H1 (cell line): ENCODE measurements around the gene CYB561. TPM values are rescaled to one million over a fixed set of nuclear protein-coding genes. Genes with fewer than 3 reads are reported as not detected.

Source experiments
- CTCF ChIA-PET: fragments of 300-600 bp; sonication (Branson Sonifier 250); formaldehyde crosslinking; loops from one replicate; lab custom pipeline; 2021; ENCODE audit not compliant: partially characterized antibody; lab: Charles Lee
- POLR2A ChIA-PET: fragments of 300-600 bp; sonication (Branson Sonifier 250); formaldehyde crosslinking; loops from one replicate; lab custom pipeline; 2021; ENCODE audit warnings: inconsistent platforms; ENCODE audit not compliant: partially characterized antibody; lab: Charles Lee
- DNase-seq, 2 experiments: peaks; one replicate each; pipeline versions ENCODE4 v3.0.0 to v3.0.0-alpha.2; 2010 to 2022; ENCODE audit warnings: low spot score in 2 of 2, low read depth in 1 of 2, mixed read lengths in 1 of 2
- FAIRE-seq: peaks from 2 replicates; lab custom pipeline; 2011; peaks lifted over from hg19 to GRCh38; lab: Jason Lieb, UNC
- H2AFZ ChIP-seq: 2 replicates; pipeline ENCODE4 v1.8.1; 2012; ENCODE audit warnings: low read length, inconsistent platforms
- H2AK5ac ChIP-seq: 2 replicates; pipeline ENCODE4 v1.6.1; 2013; ENCODE audit warnings: low read depth, low read length
- H2BK120ac ChIP-seq: replicated peaks from 2 replicates; pipeline ENCODE3; 2013; ENCODE audit warnings: low read depth, low read length, inconsistent platforms
- H2BK12ac ChIP-seq: 2 replicates; pipeline ENCODE4 v1.6.1; 2013; ENCODE audit warnings: low read depth, low read length
- H2BK15ac ChIP-seq: 2 replicates; pipeline ENCODE4 v1.6.1; 2013; ENCODE audit warnings: low read length
- H2BK20ac ChIP-seq: 2 replicates; pipeline ENCODE4 v1.6.1; 2013; ENCODE audit warnings: low read length
- H2BK5ac ChIP-seq: 2 replicates; pipeline ENCODE4 v1.6.1; 2013; ENCODE audit warnings: low read depth, low read length
- H3K14ac ChIP-seq: 2 replicates; pipeline ENCODE4 v1.6.1; 2013; ENCODE audit warnings: inconsistent platforms; ENCODE audit not compliant: insufficient read length
- H3K18ac ChIP-seq: 2 replicates; pipeline ENCODE4 v1.6.1; 2013; ENCODE audit warnings: low read length; ENCODE audit errors: extremely low read depth
- H3K23ac ChIP-seq: 2 replicates; pipeline ENCODE4 v1.6.1; 2013; ENCODE audit warnings: inconsistent platforms; ENCODE audit not compliant: insufficient read length
- H3K23me2 ChIP-seq: 2 replicates; pipeline ENCODE4 v1.6.1; 2013; ENCODE audit warnings: low read depth, low read length
- H3K27ac ChIP-seq: 2 replicates; pipeline ENCODE4 v1.6.1; 2011; ENCODE audit warnings: low read depth, low read length, inconsistent platforms
- H3K27me3 ChIP-seq, 4 experiments: replicated peaks in 1 of 4; 1 replicate in 1 of 4; 2 replicates in 3 of 4; pipeline versions ENCODE4 v1.6.1 to v1.8.1; 2011 to 2013; ENCODE audit warnings: low read length in 3 of 4, mild to moderate bottlenecking in 3 of 4, inconsistent platforms in 2 of 4, mixed read lengths in 2 of 4, moderate library complexity in 1 of 4; ENCODE audit not compliant: control insufficient read depth in 3 of 4, insufficient read depth in 3 of 4; ENCODE audit errors: extremely low read depth in 1 of 4
- H3K36me3 ChIP-seq, 4 experiments: 2 replicates each; pipeline versions ENCODE4 v1.6.1 to v1.8.1; 2011 to 2013; ENCODE audit warnings: mild to moderate bottlenecking in 4 of 4, low read length in 3 of 4, moderate library complexity in 2 of 4, control low read depth in 1 of 4, inconsistent platforms in 1 of 4; ENCODE audit not compliant: insufficient read depth in 4 of 4, control insufficient read depth in 2 of 4
- H3K4ac ChIP-seq: replicated peaks from 2 replicates; pipeline ENCODE3; 2013; ENCODE audit warnings: low read length, low read depth, mixed read lengths, inconsistent platforms; ENCODE audit not compliant: insufficient read length
- H3K4me1 ChIP-seq, 4 experiments: replicated peaks in 1 of 4; 1 replicate in 1 of 4; 2 replicates in 3 of 4; pipeline versions ENCODE4 v1.6.1 to v1.8.1; 2011 to 2013; ENCODE audit warnings: low read length in 3 of 4, inconsistent platforms in 2 of 4, mixed read lengths in 1 of 4; ENCODE audit not compliant: insufficient read depth in 4 of 4, control insufficient read depth in 3 of 4
- H3K4me2 ChIP-seq, 2 experiments: 2 replicates each; pipeline versions ENCODE4 v1.6.1 to v1.8.1; 2011 to 2013; ENCODE audit warnings: low read depth in 2 of 2, low read length in 2 of 2, control low read depth in 1 of 2, inconsistent platforms in 1 of 2, mild to moderate bottlenecking in 1 of 2; ENCODE audit not compliant: insufficient read depth in 1 of 2
- H3K4me3 ChIP-seq, 4 experiments: fragments of 200-600, 300-600 bp in 1 of 4; sonication (generic), shearing (Covaris generic), sonication (Bioruptor Twin) in 1 of 4; 2 replicates each; pipeline versions ENCODE4 v1.5.1 to v1.8.1; 2011 to 2016; ENCODE audit warnings: low read length in 4 of 4, low read depth in 3 of 4, control low read depth in 2 of 4, inconsistent platforms in 2 of 4, mild to moderate bottlenecking in 2 of 4, mixed read lengths in 1 of 4, moderate library complexity in 1 of 4; ENCODE audit not compliant: insufficient read depth in 2 of 4; ENCODE audit errors: extremely low read depth in 1 of 4
- H3K56ac ChIP-seq: replicated peaks from 2 replicates; pipeline ENCODE3; 2013; ENCODE audit warnings: low read depth, mild to moderate bottlenecking, mixed read lengths, low read length, inconsistent platforms; ENCODE audit not compliant: insufficient read length
- H3K79me1 ChIP-seq: 2 replicates; pipeline ENCODE4 v1.6.1; 2013; ENCODE audit warnings: low read depth, low read length, control low read depth
- H3K79me2 ChIP-seq, 2 experiments: 2 replicates each; pipeline versions ENCODE4 v1.6.1 to v1.8.1; 2012 to 2013; ENCODE audit warnings: low read length in 2 of 2, mild to moderate bottlenecking in 2 of 2, inconsistent platforms in 1 of 2; ENCODE audit not compliant: insufficient read depth in 2 of 2, control insufficient read depth in 1 of 2
- H3K9ac ChIP-seq, 4 experiments: replicated peaks in 1 of 4; 1 replicate in 1 of 4; 2 replicates in 3 of 4; pipeline versions ENCODE4 v1.6.1 to v1.8.1; 2011 to 2013; ENCODE audit warnings: low read depth in 3 of 4, low read length in 3 of 4, control low read depth in 2 of 4, mild to moderate bottlenecking in 2 of 4, moderate library complexity in 2 of 4, inconsistent platforms in 1 of 4; ENCODE audit errors: extremely low read depth in 1 of 4
- H3K9me3 ChIP-seq, 2 experiments: 2 replicates each; pipeline versions ENCODE4 v1.6.1 to v1.8.1; 2012 to 2013; ENCODE audit warnings: mild to moderate bottlenecking in 2 of 2, moderate library complexity in 2 of 2, control low read depth in 1 of 2, inconsistent platforms in 1 of 2, low read depth in 1 of 2, low read length in 1 of 2, mixed read lengths in 1 of 2; ENCODE audit not compliant: insufficient read depth in 2 of 2
- H4K20me1 ChIP-seq, 2 experiments: replicated peaks in 1 of 2; 2 replicates each; pipeline versions ENCODE3 to v1.8.1; 2011 to 2013; ENCODE audit warnings: inconsistent platforms in 2 of 2, low read length in 2 of 2, mild to moderate bottlenecking in 1 of 2; ENCODE audit not compliant: insufficient read depth in 2 of 2, control insufficient read depth in 1 of 2
- H4K5ac ChIP-seq: 2 replicates; pipeline ENCODE4 v1.6.1; 2013; ENCODE audit warnings: low read length, low read depth, mixed read lengths, inconsistent platforms; ENCODE audit not compliant: insufficient read length
- H4K8ac ChIP-seq: 2 replicates; pipeline ENCODE4 v1.8.0; 2013; ENCODE audit warnings: mild to moderate bottlenecking, moderate library complexity, low read length, inconsistent platforms; ENCODE audit not compliant: insufficient read depth; ENCODE audit errors: extremely low read depth
- H4K91ac ChIP-seq: replicated peaks from 2 replicates; pipeline ENCODE3; 2013; ENCODE audit warnings: low read length, mixed read lengths, inconsistent platforms; ENCODE audit not compliant: insufficient read length
- ASH2L ChIP-seq: fragments of 200-600, 300-600 bp; sonication (generic); IDR thresholded peaks from one replicate; pipeline ENCODE4 v1.7.1; 2017; ENCODE audit warnings: low read length
- CHD1 ChIP-seq: IDR thresholded peaks from 2 replicates; pipeline ENCODE4 v1.6.1; 2012; ENCODE audit warnings: low read depth, low read length, improper control_type of control experiment
- WGBS, 2 experiments: shearing (Covaris generic) in 1 of 2; methylation state at CpG; one replicate each; pipeline versions ENCODE4 v1.1.6 to v1.1.7; 2013 to 2015; ENCODE audit warnings: low lambda C conversion rate in 2 of 2, mixed read lengths in 2 of 2, inconsistent platforms in 1 of 2, low coverage in 1 of 2, missing lambda C conversion rate in 1 of 2; ENCODE audit not compliant: insufficient replicate concordance in 2 of 2, insufficient coverage in 1 of 2, insufficient read length in 1 of 2; ENCODE audit errors: extremely low coverage in 1 of 2, missing lambda C conversion rate in 1 of 2; 5-methylcytosine and 5-hydroxymethylcytosine counted together
- polyA plus RNA-seq, 7 experiments: library from polyadenylated mRNA; depleted of rRNA in 3 of 7; stranded (reverse) in 5 of 7; unstranded in 2 of 7; fragments of >200 nt in 5 of 7; fragments of 200-250 nt in 2 of 7; gene quantifications; 1 replicate in 5 of 7; 2 replicates in 1 of 7; 4 replicates in 1 of 7; pipeline versions ENCODE4 v1.2.1 to v1.2.3, GENCODE V29; 2011 to 2013; ENCODE audit warnings: missing spikeins in 2 of 7, mixed read lengths in 2 of 7
- total RNA-seq: library from RNA; stranded (reverse); fragmentation: NEBNext Ultra II Directional; extraction: Animal tissue kit (Norgen Biotek cat#: 25700); gene quantifications from 2 replicates; pipeline ENCODE4 v1.2.1, GENCODE V29; 2021

CYB561 gene
- total and polyA plus RNA-seq, 2 of the 8 experiments (the other 6 are each of a cell fraction or from before 2014, with no cell fraction given): 19.7 to 23.4 TPM

- Histone ChIP-seq H4K5ac (no peak overlapping the region), H3K56ac (no peak overlapping the region), H4K20me1 (no peaks in the 10 kb centered on the region), H3K4me1 (peaks cover 0 to 10% (median 5%) of the 10 kb centered on the region in 4 experiments; a peak in 6 of 7 replicates), H3K4ac (no peak overlapping the region), H3K23ac (no peak overlapping the region), H3K14ac (no peak overlapping the region), H3K4me3 (no peak overlapping the region), H2BK15ac (no peak overlapping the region), H3K27me3 (peaks cover 0 to 2% (median 0%) of the 10 kb centered on the region in 4 experiments; a peak in 2 of 7 replicates), H2BK20ac (no peak overlapping the region), H3K79me2 (no peaks in the 10 kb centered on the region), H4K91ac (no peak overlapping the region), H2BK5ac (no peak overlapping the region), H2BK12ac (0 out of 2 replicates have a peak overlapping the region, but pooled peaks have one; percentile 39), H3K79me1 (no peaks in the 10 kb centered on the region), H4K8ac (peak overlapping the region; percentile 59; the same call in 1 of the 2 replicates), H3K9ac (no peak overlapping the region), H3K4me2 (no peak overlapping the region), H3K36me3 (no peaks in the 10 kb centered on the region), H3K27ac (no peak overlapping the region), H2BK120ac (no peak overlapping the region), H2AK5ac (no peak overlapping the region), H3K9me3 (no peaks in the 10 kb centered on the region), H3K23me2 (peaks cover under 1% of the 10 kb centered on the region; the same call in 1 of the 2 replicates), H3K18ac (no peak overlapping the region), H2AFZ (no peak overlapping the region)
- CTCF ChIA-PET: interaction anchor here (0.6 to 2.9 kb wide), 9 partner anchors 10 to 164 kb away, joined by 3 to 21 read pairs (median 5); no protein-coding TSS in a partner anchor
- no peak for FAIRE-seq
- 84% methylated on average over 15 of the region's 15 CpGs; no CpG with 5 or more reads in 1 of the 2 experiments for WGBS, 2 experiments
- POLR2A ChIA-PET: interaction anchor here (1.1 kb wide), 1 partner anchor 8 kb away, joined by 3 read pairs; no protein-coding TSS in a partner anchor
- DNase-seq: no peak
- TF ChIP-seq ASH2L: no peak
- TF ChIP-seq CHD1: no peak
These were observed 6.2 kb upstream of the CYB561 start for GRCh38 chr17:63452046-63452961.
